Upper lobe of left lung (tissue), 4 donors: Measurements from ENCODE around the gene SQOR.

Experiments
- POLR2A ChIP-seq, 4 donors: fragments of 450-650 bp; IDR thresholded peaks; one replicate each; pipeline ENCODE4 v1.5.1; 2016 to 2017; ENCODE audit warnings: antibody characterized with exemption in 4 of 4, mild to moderate bottlenecking in 2 of 4
- POLR2AphosphoS5 ChIP-seq, 2 donors: sonication (generic); formaldehyde crosslinking; IDR thresholded peaks; one replicate each; pipeline ENCODE4 v1.5.1; 2017; ENCODE audit warnings: antibody characterized with exemption in 2 of 2
- TF ChIP-seq, protein P1 (sequence below), 6 experiments: fragments of 450-650 bp in 4 of 6; fragments of 200-600 bp in 2 of 6; sonication (generic) in 2 of 6; IDR thresholded peaks; one replicate each; pipeline ENCODE4 v1.5.1; 2016 to 2019; ENCODE audit warnings: antibody characterized with exemption in 6 of 6

DNA sequence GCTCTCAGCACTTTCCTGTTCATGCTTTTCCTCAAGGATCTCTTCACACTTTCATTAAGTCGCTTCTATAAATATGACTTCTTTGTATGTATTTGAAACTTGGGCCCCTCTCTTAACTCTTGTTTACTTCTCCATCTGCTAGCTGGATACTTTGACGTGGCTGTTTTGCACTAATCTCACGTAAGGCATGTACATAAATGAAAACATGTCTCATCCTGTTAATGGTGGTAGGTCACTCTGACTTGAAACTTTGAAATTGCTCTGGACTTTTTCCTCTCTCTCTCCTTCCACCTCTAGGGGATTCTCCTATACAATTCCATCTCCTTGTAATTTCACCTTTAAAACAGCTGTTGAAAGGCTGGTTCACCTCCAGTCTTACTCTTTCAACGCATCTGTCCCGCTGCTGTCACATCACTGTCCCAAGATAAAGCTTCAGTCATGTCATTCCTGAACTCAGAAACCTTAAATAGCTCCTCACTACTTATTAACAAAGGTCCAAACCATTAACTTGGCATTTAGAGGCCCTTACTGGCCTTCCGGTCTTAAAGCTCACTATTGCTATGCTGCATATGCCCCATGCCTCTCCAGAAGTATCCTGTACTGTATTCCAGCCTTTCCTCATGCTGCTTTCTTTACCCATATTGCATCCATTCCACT is 46.5 kb upstream of the SQOR start:
- no peak for TF ChIP-seq POLR2AphosphoS5 (IDR thresholded peaks at IDR 0.05)
- TF ChIP-seq, protein P1, sequence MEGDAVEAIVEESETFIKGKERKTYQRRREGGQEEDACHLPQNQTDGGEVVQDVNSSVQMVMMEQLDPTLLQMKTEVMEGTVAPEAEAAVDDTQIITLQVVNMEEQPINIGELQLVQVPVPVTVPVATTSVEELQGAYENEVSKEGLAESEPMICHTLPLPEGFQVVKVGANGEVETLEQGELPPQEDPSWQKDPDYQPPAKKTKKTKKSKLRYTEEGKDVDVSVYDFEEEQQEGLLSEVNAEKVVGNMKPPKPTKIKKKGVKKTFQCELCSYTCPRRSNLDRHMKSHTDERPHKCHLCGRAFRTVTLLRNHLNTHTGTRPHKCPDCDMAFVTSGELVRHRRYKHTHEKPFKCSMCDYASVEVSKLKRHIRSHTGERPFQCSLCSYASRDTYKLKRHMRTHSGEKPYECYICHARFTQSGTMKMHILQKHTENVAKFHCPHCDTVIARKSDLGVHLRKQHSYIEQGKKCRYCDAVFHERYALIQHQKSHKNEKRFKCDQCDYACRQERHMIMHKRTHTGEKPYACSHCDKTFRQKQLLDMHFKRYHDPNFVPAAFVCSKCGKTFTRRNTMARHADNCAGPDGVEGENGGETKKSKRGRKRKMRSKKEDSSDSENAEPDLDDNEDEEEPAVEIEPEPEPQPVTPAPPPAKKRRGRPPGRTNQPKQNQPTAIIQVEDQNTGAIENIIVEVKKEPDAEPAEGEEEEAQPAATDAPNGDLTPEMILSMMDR (IDR thresholded peaks at IDR 0.05): no peak
- no peak for TF ChIP-seq POLR2A (IDR thresholded peaks at IDR 0.05)
